GM21423 (cell line): Measurements from ENCODE around the gene PRF1.
"Not testable (repeated sequence)": the region's sequence is repeated elsewhere in the genome, so short reads cannot be mapped to it uniquely, and the experiment has no call there.

Experiments used
- ATAC-seq: cut with Tn5 transposase; IDR thresholded peaks from one replicate; pipeline ENCODE4 v1.9.1; 2021; ENCODE audit warnings: mild to moderate bottlenecking, moderate library complexity; ENCODE audit not compliant: unreplicated experiment

PRF1 gene

DNA sequence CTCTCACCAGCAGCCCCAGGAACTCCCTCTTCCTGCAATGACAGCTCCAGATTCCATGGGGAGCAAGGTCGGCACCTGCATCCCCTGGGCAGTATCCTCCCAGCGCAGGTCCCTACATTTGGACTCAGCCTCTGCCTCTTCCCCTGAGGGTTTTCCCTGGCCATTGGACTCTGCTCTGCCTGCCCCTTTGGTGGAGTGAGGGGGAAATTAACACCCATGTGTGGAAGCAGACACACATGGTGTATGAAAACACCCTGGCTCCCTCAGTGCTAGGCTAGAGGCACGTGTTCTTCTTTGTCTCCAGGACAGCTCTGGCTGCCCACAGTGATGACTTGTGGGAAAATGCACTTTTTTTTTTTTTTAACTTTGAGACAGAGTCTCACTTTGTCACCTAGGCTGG, 8.4 kb downstream of the PRF1 start:
- no peak for ATAC-seq

DNA sequence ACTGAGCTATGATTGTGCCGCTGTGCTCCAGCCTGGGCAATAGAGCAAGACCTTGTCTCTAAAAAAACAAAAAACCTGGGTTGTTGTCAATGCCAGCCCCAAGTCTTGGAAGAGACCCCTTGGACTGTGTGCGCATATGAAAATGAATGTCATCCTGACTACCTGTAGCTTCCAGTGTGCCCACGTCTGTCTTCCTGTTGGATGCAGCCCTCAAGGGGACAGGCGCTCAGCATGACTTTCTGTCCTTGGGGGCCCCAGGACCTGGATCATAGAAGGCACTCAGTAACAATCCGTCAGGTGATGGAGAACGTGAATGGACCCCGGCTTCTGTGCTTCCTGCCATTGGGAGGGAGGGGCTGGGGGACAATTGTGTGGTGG, 9.0 kb downstream of the PRF1 start:
- no peak for ATAC-seq

DNA sequence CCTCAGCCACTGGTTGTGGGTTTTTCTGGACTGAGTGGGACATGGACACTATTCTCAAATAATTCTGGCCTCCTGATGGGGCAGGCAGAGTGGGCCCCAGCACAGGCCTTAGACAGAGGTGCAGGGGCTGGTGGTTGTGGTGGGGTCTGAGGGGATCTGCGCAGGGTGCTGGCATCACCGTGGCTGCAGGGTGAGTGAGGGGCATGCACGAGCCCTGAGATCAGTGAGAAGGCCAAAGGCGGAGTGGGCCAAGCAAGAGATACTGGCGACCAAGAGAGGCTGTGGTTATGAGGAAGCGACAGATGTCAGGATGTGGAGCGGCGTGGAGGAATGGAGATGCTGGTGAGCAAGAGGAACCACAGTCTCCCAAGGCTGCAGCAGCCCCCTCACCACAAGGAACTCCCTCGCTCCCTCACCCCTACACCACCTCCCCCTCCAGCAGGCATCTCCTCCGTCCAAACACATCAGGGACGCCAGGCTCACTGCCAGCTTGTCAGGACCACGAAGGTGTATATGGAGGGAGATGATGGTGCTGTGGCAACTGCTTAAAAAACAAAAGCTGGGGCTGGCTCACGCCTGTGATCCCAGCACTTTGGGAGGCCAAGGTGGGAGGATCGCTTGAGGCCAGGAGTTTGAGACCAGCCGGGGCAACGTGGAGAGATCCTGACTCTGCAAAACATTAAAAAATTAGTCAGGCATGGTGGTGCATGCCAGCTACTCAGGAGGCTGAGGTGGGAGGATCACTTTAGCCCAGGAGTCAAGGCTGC, 9.6 kb downstream of the PRF1 start:
- ATAC-seq: no peak

DNA sequence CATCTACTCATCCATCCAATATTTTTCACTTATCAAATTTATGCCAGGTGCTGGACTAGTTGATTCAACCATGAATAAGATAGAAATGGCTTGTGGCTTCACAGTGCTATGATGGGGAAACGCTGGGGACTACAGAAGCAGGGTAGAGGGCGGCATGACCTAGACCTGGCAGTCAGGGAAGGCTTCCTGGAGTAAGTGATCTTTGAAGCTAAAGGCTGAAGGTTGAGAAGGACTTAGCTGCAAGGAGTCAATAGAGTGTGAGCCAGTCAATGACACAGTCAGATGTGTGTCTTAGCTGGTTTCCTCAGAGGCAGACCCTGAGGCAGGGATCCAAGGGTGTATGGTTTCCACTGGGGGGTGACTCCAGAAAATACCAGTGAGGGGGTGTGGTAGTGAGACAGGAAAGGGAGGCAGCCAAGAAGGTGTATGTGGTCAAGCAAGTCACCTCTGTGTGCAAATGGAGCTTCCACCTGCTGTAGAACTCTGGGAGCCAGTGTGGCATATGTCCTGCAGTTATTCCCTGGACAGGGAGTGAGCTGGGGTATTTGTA, 10.3 kb downstream of the PRF1 start:
- no peak for ATAC-seq

DNA sequence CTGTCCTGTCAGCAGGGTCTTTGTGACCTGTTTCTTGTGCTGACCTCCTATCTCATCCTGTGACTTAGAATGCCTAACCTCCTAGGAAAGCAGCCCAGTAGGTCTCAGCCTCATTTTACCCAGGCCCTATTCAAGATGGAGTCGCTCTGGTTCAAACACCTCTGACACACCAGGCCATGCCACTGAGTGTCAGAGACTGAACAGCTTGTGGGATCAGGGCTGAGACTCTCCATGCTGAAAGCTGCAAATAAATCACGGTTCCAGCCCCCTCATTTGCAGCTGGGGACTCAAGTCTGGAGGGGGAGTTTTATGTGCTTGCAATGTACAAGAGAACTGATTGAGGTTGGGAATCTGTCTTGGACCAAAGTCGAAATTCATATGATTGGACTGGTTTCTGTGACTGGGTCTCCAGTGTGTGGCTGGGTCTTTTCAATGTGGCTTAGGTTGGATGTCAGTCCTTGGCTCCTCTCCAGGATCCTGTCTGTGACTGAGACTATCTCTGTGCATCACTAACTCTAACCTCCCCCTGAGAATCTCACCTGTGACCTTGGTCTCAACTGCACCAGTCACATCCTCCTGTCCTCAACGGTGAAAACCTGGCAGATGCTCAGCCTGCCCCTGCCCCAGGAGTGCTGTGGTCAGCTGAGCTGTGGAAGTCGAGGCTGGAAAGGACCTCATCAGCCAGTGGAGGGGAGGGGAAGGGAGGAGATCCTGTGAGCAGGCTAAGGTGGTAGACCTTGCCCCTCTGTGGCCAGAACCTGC, 11.7 kb downstream of the PRF1 start:
- ATAC-seq: no peak

DNA sequence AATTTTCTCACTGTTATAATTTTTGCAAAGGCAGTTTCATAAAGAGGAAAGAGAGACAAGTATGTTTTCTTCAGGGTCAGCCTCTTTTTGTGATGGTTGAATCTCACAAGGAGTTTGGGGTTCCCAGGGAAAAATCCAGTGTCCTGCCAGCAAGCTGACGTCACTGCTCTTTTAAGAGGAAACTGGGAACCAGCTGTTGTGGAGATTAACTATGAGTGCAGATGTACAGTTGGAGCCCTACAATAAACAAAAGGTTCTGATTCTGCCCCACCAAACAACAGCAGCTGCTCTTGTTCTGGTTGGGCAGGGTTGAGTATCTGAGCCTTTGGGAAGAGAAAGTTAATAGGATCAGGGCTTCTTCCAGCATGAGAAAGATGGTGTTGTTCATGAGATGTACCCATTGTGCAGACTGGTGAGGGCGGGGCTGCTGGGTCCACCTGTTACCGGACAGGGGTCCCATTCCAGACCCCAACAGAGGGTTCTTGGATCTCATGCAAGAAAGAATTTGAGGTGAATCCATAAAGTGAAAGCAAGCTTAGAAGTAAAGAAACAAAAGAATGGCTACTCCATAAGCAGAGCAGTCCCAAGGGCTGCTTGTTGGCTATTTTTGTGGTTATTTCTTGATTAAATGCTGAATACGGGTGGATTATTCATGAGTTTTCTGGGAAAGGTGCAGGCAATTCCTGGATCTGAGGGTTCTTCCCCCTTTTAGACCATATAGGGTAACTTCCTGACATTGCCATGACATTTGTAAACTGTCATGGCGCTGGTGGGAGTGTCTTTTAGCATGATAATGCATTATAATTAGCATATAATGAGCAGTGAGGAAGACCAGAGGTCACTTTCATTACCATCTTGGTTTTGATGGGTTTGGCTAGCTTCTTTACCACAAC, 12.5 kb downstream of the PRF1 start:
- no peak for ATAC-seq

DNA sequence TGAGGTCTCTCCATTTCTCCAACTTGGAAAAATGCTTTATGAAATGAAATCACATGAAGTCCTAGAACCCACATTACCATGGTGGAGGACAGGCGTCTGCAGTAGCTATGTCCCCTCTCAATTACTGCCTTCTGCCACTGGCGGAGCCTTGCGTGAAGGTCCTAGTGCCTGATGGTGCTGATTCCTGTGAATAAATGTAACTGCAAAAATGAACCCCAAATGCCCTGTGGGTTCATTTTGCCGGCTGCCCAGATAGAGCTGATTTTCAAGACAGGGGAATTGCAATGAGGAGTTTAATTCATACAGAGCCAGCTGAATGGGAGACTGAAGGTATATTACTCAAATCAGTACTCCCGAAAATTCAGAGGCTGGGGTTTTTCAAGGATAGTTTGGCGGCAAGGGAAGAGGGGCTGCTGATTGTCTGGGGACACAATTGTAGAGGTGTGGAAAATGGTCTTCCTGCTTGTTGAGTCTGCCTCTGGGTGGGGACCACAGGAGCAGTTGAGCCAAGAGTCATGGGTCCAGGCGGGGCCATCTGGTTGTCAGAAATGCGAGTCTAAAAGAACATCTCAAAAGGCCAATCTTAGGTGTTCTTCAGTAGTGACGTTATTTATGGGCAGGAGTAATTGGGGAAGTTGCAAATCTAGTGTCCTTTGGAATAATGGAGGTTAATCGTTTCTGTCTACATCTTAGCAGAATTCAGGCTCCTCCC, 13.5 kb downstream of the PRF1 start:
- ATAC-seq: no peak

DNA sequence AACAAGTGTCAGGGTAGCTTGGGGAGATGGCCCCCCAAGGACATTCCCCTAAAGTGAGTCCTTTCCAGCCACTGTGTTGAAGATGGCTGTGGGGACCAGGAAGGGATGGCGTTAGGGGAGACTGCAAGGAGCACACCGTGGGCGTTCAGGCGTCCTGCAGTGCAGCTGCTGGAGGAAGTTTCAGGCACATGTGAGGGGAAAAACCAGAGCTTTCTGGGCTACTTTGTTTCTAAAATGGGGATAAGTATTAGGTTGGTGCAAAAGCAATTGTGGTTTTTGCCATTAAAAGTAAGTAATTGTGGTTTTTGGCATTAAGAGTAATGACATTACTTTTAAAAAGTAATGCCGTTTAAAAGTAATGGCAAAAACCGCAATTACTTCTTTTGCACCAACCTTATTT, 14.3 kb downstream of the PRF1 start:
- ATAC-seq: no peak

DNA sequence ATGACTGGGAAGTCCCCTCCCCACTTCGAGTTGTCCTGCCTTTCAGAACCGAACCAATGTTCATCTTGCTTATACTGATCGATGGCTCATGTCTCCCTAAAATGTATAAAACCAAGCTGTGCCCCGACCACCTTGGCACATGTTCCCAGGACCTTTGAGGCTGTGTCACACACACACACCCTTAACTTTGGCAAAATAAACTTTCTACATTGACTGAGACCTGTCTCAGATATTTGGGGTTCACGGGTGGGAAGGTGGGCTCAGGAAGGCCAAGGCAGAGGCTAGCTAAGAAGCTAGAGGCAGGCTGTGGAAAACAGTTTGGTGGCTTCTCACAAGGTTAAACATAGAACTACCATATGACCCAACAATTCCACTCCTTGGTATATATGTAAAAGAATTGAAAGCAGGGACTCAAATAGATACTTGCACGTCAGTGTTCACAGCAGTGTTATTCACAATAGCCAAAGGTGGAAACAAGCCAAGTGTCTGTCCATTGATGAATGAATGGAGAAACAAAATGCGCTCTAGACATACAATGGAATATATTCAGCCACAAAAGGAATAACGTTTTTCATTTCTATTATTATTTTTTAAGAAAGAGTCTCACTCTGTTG, 15.4 kb downstream of the PRF1 start:
- no peak for ATAC-seq

DNA sequence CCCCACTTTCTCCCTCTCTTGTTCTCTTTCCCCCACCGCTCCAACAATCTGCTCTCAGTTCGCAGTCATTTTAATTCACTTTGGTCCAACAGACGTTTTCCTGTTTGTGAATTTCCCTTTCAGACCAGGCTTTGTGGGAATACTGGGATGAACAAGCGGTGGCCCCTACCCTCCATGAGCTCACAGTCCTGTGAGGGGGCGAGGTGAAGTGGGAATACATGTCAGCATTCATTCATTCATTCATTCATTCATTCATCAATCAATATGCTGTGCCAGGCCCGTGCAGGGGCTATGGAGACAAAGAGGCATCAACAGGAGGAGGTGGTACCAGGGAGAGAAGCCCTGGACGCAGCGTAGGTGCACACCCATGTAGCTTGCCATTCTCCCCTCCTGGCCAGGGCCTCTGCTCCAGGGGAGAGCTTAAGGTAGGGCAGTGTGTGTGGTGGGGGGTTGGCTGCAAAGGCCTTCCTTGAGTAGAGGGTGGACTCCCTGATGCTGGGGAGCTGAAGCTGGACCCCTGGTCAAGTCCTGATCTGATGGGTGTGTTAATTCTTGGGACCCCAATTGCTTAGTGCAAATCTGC, 16.1 kb downstream of the PRF1 start:
- ATAC-seq: no peak

DNA sequence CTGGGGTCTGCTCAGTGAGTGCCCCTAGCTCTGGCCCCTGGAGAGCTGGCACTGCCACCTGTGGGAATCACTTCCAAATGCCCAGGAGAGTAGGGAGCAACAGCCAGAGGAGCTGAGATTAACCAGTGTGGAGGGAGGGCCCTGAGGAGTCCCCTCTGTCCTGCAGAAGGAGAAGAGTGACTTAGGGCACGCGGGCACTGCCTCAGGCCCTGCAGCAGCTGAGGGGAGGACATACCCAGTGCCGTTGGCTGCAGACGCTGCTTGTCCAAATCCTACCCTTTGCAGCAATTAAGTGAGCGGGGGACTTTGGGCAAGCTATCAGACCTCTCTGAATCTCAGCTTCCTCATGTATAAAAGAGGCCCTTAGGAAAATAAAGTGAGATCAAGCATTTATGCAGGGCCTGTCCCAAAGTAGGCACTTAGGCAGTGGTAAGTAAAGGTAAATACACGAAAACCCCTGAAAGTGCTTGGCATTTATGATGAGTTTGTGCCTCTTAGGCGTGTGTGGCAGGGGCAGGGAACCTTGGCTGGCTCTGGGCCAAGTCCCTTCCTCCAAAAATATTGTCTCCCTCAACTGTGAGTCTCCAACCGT, 16.9 kb downstream of the PRF1 start:
- no peak for ATAC-seq

DNA sequence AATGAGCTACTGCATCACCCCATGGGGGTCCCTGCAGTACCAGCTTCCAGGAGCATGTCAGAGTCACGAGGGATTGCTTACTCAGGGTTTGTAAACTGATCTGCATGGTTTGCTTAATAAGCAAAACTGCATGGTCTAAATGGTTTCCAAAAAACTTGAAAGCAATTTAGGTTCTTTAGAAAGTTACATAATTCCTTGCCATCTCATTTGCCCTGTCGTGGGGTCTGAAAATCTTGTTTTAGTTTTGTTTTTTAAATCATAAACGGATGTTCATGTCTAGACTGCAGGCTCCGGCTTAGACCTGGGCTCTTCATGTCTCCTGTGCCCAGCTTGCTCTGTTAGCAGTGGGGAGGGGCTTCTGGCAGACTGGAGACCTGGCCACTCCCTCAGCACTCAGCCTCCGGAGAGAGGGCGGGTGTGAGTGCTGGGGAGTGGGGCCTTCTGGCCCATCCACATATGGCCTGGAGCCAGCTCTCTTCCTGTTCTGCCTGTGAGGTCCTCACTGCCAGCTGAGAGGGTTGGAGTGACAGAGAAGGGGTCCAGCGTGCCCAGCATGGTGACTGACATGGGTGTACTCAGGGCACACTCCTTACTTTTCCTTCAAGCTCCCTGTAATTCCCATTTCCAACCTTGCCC, 17.5 kb downstream of the PRF1 start:
- ATAC-seq: no peak

DNA sequence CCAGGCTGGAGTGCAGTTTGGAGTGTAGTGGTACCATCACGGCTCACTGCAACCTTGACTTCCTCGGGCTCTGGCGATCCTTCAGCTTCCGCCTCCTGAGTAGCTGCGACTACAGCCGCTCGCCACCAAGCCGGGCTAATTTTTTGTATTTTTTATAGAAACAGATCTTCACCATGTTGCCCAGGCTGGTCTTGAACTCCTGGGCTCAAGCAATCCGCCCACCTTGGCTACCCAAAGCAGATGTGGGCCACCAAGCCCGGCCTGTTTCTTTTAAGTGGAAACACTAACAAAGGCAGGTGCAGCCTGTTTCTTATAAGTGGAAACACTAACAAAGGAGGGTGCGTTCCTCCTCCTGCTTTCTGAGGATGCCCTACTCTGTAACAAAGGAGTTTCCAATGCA, 18.2 kb downstream of the PRF1 start:
- ATAC-seq: no peak

DNA sequence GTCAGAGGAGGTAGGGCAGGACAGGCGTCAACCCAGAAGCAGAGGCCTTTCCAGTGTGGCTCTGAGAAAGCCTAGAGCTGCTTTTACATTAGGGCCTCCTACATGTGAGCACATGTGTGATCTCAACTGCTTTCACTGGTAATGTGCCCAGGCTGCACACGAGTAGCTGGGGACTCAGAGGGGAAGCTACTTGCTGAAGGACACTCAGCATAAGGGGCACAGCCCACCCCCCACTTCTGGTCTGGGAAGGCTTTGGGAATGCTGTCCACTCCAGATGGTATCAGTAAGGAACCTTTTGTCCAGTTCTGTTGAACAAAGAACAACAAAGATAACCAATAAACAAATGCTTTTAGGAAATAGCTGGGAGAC, 18.9 kb downstream of the PRF1 start:
- ATAC-seq: no peak

DNA sequence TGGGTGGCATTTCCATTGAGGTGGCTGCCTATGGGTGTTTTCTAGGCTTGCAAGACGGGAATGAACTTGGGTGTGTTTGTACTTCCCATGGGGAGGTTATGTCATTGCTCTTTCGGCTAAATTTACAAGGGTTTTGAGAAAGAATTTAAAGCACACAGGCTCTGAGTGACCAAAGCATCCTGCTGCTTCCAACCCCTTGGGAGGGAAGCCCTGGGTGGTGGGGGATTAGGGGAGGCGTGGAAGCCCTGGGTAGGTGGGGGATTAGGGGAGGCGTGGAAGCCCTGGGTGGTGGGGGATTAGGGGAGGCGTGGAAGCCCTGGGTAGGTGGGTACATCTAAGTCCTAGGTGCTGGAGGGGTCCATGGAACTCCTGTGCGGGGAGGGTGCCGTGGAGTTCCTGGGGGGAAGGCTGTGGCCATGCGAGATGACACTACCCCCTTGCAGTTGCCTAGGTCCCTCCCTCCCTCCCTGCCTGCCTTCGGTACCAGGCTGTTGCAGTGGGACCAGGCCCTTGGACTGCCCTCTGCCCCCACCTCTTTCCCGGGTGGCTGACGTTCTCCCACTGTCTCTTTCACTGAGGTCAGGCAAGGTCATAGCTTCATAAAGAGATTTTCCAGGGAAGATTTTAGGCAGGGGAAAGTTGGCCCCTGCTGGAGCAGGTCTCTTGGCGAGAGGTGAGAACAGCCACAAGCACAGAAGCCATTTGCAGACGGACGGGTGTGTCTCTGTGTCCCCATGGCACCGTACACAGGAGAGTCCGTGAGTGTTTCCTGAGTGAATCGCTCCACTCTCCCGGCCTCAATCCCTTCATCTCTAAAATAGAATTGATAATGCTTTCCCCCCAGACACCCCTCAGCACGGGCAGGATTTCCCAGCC, 19.5 kb downstream of the PRF1 start:
- no peak for ATAC-seq

DNA sequence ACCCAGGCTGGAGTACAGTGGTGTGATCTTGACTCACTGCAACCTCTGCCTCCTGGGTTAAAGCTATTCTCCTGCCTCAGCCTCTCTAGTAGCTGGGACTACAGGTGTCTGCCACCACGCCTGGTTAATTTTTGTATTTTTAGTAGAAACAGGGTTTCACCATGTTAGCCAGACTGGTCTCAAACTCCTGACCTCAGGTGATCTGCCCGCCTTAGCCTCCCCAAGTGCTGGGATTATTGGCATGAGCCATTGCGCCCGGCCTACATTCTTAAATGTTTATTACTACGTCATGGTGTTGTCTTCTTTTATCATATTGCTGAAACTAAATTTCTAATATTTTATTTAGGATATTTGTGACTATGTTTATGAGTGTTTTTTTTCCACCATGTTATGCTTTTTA, 21.4 kb downstream of the PRF1 start:
- not testable (repeated sequence) for ATAC-seq

DNA sequence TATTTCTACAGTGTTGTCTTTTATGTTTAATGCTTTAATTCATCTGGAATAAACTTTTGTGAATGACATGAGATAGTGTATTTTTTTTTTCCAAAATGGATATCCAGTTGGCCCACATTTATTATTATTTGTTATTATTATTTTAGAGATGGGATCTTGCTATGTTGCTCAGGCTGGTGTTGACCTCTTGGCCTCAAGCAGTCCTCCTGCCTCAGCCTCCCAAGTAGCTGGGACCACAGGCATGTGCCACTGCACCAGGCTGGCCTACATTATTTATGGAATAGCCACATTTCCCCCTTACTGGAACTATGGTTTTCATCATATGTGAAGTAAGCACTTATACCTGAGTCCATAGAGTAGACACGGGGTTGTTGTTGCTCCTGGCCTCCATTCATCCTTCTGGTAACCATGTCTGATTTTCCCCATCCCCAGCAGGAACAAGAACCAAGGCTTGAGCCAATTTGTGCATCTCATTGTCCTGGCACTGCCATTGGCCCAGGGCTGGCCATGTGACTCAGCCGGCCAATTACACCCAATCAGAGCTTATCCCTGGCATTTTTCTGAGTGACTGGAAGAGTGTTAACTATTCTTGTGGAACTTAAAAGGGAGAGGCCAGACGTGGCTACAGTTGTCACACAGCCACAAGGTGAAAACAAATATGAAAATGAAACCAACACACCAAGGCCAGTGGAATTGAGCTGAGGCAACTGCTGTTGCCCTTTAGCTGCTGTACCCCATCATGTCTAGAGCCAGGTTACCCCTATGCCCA, 23.1 kb downstream of the PRF1 start:
- no peak for ATAC-seq
